Measurements from ENCODE around the gene OR5AU1. TPM values are rescaled to one million over a fixed set of nuclear protein-coding genes. Genes with fewer than 3 reads are reported as not detected.

The OR5AU1 gene
- total RNA-seq (2014; rRNA removed) = not detected in 2 replicates
- percentile 16 among the genes with signal in this experiment for Bru-seq, nascent RNA
- BruChase-seq, experiment 1, labeled RNA remaining after a 6-hour chase = percentile 30 among the genes with signal in this experiment
- BruChase-seq, experiment 2, labeled RNA remaining after a 2-hour chase = percentile 34 among the genes with signal in this experiment
- long read RNA-seq = 0 reads

DNA sequence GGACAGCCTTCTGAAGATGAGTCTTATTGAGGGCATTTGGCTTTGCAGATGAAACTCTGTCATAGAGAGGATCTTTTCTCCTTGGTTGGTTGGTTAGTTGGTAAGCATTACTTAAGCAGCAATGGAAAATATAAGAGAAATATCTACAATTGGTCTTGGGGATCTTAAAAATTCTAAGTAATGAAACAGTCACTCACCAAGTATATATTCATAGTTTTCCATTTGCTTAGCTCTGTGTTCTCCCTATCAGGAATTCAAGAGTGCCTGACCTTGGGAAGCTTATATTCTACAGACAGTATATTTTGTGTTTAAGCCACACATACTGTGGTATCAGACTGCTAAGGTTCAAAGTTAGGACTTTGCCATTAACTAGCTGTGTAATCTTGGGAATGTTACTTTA, at the start of gene OR5AU1:
Gene OR5AU1, minus strand, starts transcription at position 101 of the 400 bp plus-strand sequence. CDS start 191 bp downstream, outside the sequence.
- no peak for DNase-seq
- CTCF ChIA-PET = no interaction called here

GRCh38 chr14:21205026-21205677, 49.3 kb upstream of the OR5AU1 start:
- CTCF ChIA-PET = no interaction called here
- ATAC-seq = no peak
- DNase-seq = no peak
- H3K27ac ChIP-seq (ENCODE audit: low read length) = no peak overlapping the region
- H2AFZ ChIP-seq (ENCODE audit: low read length) = no peak overlapping the region
- no peak overlapping the region for H3K4me3 ChIP-seq (ENCODE audit: low read length)
- peaks cover 54% of the 10 kb centered on the region for H3K36me3 ChIP-seq (ENCODE audit: low read depth, low read length)
- H3K9ac ChIP-seq (ENCODE audit: low read length) = no peak overlapping the region
- H3K27me3 ChIP-seq (ENCODE audit: low read length) = no peaks in the 10 kb centered on the region
- TF ChIP-seq EZH2phosphoT487 (IDR thresholded peaks at IDR 0.05; ENCODE audit: borderline replicate concordance, low read length) (no peak), EZH2 (IDR thresholded peaks at IDR 0.05; ENCODE audit: low read length, unreplicated experiment) (no peak), CTCF (conservative IDR thresholded peaks at IDR 0.05; ENCODE audit: low read depth, low read length) (no peak)
- no peak overlapping the region for H3K4me2 ChIP-seq (ENCODE audit: low read length)
- peaks cover 6% of the 10 kb centered on the region for H3F3A ChIP-seq (ENCODE audit: low read length, unreplicated experiment)
- H3K4me1 ChIP-seq (ENCODE audit: insufficient read depth, low read length) = no peaks in the 10 kb centered on the region
- intact Hi-C loops (cut with micrococcal nuclease) = no loop called here
- no peaks in the 10 kb centered on the region for H3K9me2 ChIP-seq (replicated peaks; ENCODE audit: low read length)
- BruUV-seq (replicated peaks) = no TSS peak
- no peaks in the 10 kb centered on the region for H3K9me3 ChIP-seq (ENCODE audit: low read length)
- POLR2A ChIA-PET (ENCODE audit: unreplicated experiment) = no interaction called here
- no peaks in the 10 kb centered on the region for H3K79me2 ChIP-seq (ENCODE audit: low read length)
- H4K20me1 ChIP-seq (ENCODE audit: low read length) = peaks cover 23% of the 10 kb centered on the region

More for the DNA sequence above, at the start of gene OR5AU1:
- Histone ChIP-seq H2AFZ (ENCODE audit: low read length) (no peak within 1 kb of the TSS), H3K9me2 (replicated peaks; ENCODE audit: low read length) (no peaks in the 10 kb centered on the region), H3K27me3 (ENCODE audit: low read length) (peaks cover 32% of the 10 kb centered on the region), H3K27ac (ENCODE audit: low read length) (no peak within 1 kb of the TSS), H3K9ac (ENCODE audit: low read length) (no peak within 1 kb of the TSS), H3K4me1 (ENCODE audit: insufficient read depth, low read length) (no peaks in the 10 kb centered on the region), H3F3A (ENCODE audit: low read length, unreplicated experiment) (no peaks in the 10 kb centered on the region), H3K4me2 (ENCODE audit: low read length) (no peak within 1 kb of the TSS), H3K9me3 (ENCODE audit: low read length) (no peaks in the 10 kb centered on the region), H4K20me1 (ENCODE audit: low read length) (no peaks in the 10 kb centered on the region), H3K4me3 (ENCODE audit: low read length) (no peak within 1 kb of the TSS), H3K36me3 (ENCODE audit: low read depth, low read length) (no peaks in the 10 kb centered on the region), H3K79me2 (ENCODE audit: low read length) (no peaks in the 10 kb centered on the region)
- no peak for ATAC-seq
- intact Hi-C loops (cut with micrococcal nuclease) = no loop called here
- POLR2A ChIA-PET (ENCODE audit: unreplicated experiment) = no interaction called here
- TF ChIP-seq EZH2 (IDR thresholded peaks at IDR 0.05; ENCODE audit: low read length, unreplicated experiment) (no peak), EZH2phosphoT487 (IDR thresholded peaks at IDR 0.05; ENCODE audit: borderline replicate concordance, low read length) (no peak), CTCF (conservative IDR thresholded peaks at IDR 0.05; ENCODE audit: low read depth, low read length) (no peak)
- no TSS peak for BruUV-seq (replicated peaks)

Measured in PC-3 (cell line).